ENCODE results near the gene CHMP1A. TPM values are rescaled to one million over a fixed set of nuclear protein-coding genes. Genes with fewer than 3 reads are reported as not detected.
A peak's percentile ranks its signal among the peaks of the same experiment; 100 is the strongest.

Gene CHMP1A
- total RNA-seq, 1 experiment from 2014 or later = 151 TPM

GRCh38 chr16:89601906-89602272 lies 55.6 kb downstream of the CHMP1A start:
- Histone ChIP-seq H3K79me2 (ENCODE audit: low read depth) (no peaks in the 10 kb centered on the region), H3K4me2 (peak overlapping the region; percentile 71; the same call in 1 of the 2 replicates), H3K27ac (no peak overlapping the region), H3K9me3 (ENCODE audit: insufficient read depth, low read depth) (no peaks in the 10 kb centered on the region), H3K36me3 (ENCODE audit: low read depth) (no peaks in the 10 kb centered on the region), H2AFZ (no peak overlapping the region), H3K4me1 (replicated peaks; ENCODE audit: insufficient read depth) (peaks cover 16% of the 10 kb centered on the region; the same call in 1 of the 2 replicates), H3K9me2 (ENCODE audit: insufficient read depth) (no peaks in the 10 kb centered on the region), H3K27me3 (ENCODE audit: insufficient read depth, low read depth) (no peaks in the 10 kb centered on the region), H3K4me3 (no peak overlapping the region), H3F3A (ENCODE audit: insufficient read depth, low read depth) (peaks cover 22% of the 10 kb centered on the region; the same call in 1 of the 2 replicates), H4K20me1 (ENCODE audit: insufficient read depth) (no peaks in the 10 kb centered on the region)
- TF ChIP-seq, protein P1, sequence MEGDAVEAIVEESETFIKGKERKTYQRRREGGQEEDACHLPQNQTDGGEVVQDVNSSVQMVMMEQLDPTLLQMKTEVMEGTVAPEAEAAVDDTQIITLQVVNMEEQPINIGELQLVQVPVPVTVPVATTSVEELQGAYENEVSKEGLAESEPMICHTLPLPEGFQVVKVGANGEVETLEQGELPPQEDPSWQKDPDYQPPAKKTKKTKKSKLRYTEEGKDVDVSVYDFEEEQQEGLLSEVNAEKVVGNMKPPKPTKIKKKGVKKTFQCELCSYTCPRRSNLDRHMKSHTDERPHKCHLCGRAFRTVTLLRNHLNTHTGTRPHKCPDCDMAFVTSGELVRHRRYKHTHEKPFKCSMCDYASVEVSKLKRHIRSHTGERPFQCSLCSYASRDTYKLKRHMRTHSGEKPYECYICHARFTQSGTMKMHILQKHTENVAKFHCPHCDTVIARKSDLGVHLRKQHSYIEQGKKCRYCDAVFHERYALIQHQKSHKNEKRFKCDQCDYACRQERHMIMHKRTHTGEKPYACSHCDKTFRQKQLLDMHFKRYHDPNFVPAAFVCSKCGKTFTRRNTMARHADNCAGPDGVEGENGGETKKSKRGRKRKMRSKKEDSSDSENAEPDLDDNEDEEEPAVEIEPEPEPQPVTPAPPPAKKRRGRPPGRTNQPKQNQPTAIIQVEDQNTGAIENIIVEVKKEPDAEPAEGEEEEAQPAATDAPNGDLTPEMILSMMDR (conservative IDR thresholded peaks at IDR 0.05) = no peak
- TF ChIP-seq EZH2 (IDR thresholded peaks at IDR 0.05; ENCODE audit: low read depth) = no peak
- POLR2A ChIA-PET (ENCODE audit: unreplicated experiment) = no interaction called here
- BruUV-seq (replicated peaks) = no TSS peak
- intact Hi-C loops (cut with micrococcal nuclease; ENCODE audit: unreplicated experiment) = no loop called here
- no peak for DNase-seq
- CTCF ChIA-PET = no interaction called here

GRCh38 chr16:89600956-89601355 lies 56.6 kb downstream of the CHMP1A start:
- no peak for DNase-seq

GRCh38 chr16:89600427-89600826 lies 57.1 kb downstream of the CHMP1A start:
- peaks cover 30% of the 10 kb centered on the region; the same call in 1 of the 2 replicates for H3F3A ChIP-seq (ENCODE audit: insufficient read depth, low read depth)
- ChIA-PET CTCF (interaction anchor here (0.5 to 0.6 kb wide), 2 partner anchors 57 to 68 kb away, joined by 4 to 12 read pairs; partner anchors contain the start of genes CHMP1A and SPATA33), POLR2A (ENCODE audit: unreplicated experiment) (interaction anchor here (1.1 kb wide), 1 partner anchor 33 kb away, joined by 3 read pairs; no protein-coding TSS in a partner anchor)
- no peak overlapping the region for H3K4me2 ChIP-seq
- intact Hi-C loops (cut with micrococcal nuclease; ENCODE audit: unreplicated experiment) = no loop called here
- no peak overlapping the region for H3K27ac ChIP-seq
- DNase-seq = no peak
- H3K79me2 ChIP-seq (ENCODE audit: low read depth) = no peaks in the 10 kb centered on the region
- no peaks in the 10 kb centered on the region for H3K9me3 ChIP-seq (ENCODE audit: insufficient read depth, low read depth)
- no TSS peak for BruUV-seq (replicated peaks)
- peaks cover 16% of the 10 kb centered on the region; the same call in 1 of the 2 replicates for H3K4me1 ChIP-seq (replicated peaks; ENCODE audit: insufficient read depth)
- TF ChIP-seq, protein P1 (conservative IDR thresholded peaks at IDR 0.05) = no peak
- no peak for TF ChIP-seq EZH2 (IDR thresholded peaks at IDR 0.05; ENCODE audit: low read depth)
- no peak overlapping the region for H2AFZ ChIP-seq
- no peaks in the 10 kb centered on the region for H3K27me3 ChIP-seq (ENCODE audit: insufficient read depth, low read depth)
- H3K36me3 ChIP-seq (ENCODE audit: low read depth) = no peaks in the 10 kb centered on the region
- no peaks in the 10 kb centered on the region for H3K9me2 ChIP-seq (ENCODE audit: insufficient read depth)
- H4K20me1 ChIP-seq (ENCODE audit: insufficient read depth) = no peaks in the 10 kb centered on the region
- H3K4me3 ChIP-seq = no peak overlapping the region

More at GRCh38 chr16:89600956-89601355, 56.6 kb downstream of the CHMP1A start:
- POLR2A ChIA-PET (ENCODE audit: unreplicated experiment) = interaction anchor here (0.6 kb wide), 1 partner anchor 70 kb away, joined by 8 read pairs; no protein-coding TSS in a partner anchor
- H3K4me1 ChIP-seq (replicated peaks; ENCODE audit: insufficient read depth) = peaks cover 16% of the 10 kb centered on the region; the same call in 1 of the 2 replicates
- H3F3A ChIP-seq (ENCODE audit: insufficient read depth, low read depth) = peaks cover 26% of the 10 kb centered on the region; the same call in 1 of the 2 replicates
- no peaks in the 10 kb centered on the region for H3K9me3 ChIP-seq (ENCODE audit: insufficient read depth, low read depth)
- intact Hi-C loops (cut with micrococcal nuclease; ENCODE audit: unreplicated experiment) = no loop called here
- H3K4me3 ChIP-seq = no peak overlapping the region
- no peak overlapping the region for H2AFZ ChIP-seq
- H3K4me2 ChIP-seq = no peak overlapping the region
- TF ChIP-seq, protein P1 (conservative IDR thresholded peaks at IDR 0.05) = no peak
- TF ChIP-seq EZH2 (IDR thresholded peaks at IDR 0.05; ENCODE audit: low read depth) = no peak
- H3K9me2 ChIP-seq (ENCODE audit: insufficient read depth) = no peaks in the 10 kb centered on the region
- no peaks in the 10 kb centered on the region for H3K36me3 ChIP-seq (ENCODE audit: low read depth)
- no peaks in the 10 kb centered on the region for H3K79me2 ChIP-seq (ENCODE audit: low read depth)
- H3K27me3 ChIP-seq (ENCODE audit: insufficient read depth, low read depth) = no peaks in the 10 kb centered on the region
- CTCF ChIA-PET = interaction anchor here (0.5 to 0.7 kb wide), 2 partner anchors 10 to 56 kb away, joined by 6 to 12 read pairs; partner anchors contain the start of genes CHMP1A and SPATA33
- H3K27ac ChIP-seq = no peak overlapping the region
- no TSS peak for BruUV-seq (replicated peaks)
- H4K20me1 ChIP-seq (ENCODE audit: insufficient read depth) = no peaks in the 10 kb centered on the region
